Esophagus squamous epithelium (tissue), 4 donors: ENCODE results near the gene CHIC2.

ENCODE experiments used
- CTCF ChIP-seq, 6 experiments: fragments of 450-650 bp in 4 of 6; fragments of 200-600 bp in 2 of 6; sonication (generic) in 2 of 6; IDR thresholded peaks; one replicate each; pipeline ENCODE4 v1.5.1; 2016 to 2019; ENCODE audit warnings: antibody characterized with exemption in 6 of 6, mild to moderate bottlenecking in 4 of 6, moderate library complexity in 4 of 6
- POLR2A ChIP-seq, 4 donors: fragments of 450-650 bp; IDR thresholded peaks; one replicate each; pipeline ENCODE4 v1.6.1; 2017; ENCODE audit warnings: antibody characterized with exemption in 4 of 4, mild to moderate bottlenecking in 4 of 4, moderate library complexity in 3 of 4

GRCh38 chr4:54017308-54017707 is 47.1 kb downstream of the CHIC2 start:
- TF ChIP-seq POLR2A (IDR thresholded peaks at IDR 0.05) (no peak), CTCF (IDR thresholded peaks at IDR 0.05) (no peak)
